GM19397 (cell line): ENCODE measurements around the gene OLIG2.

Source experiments
- ATAC-seq: cut with Tn5 transposase; IDR thresholded peaks from one replicate; pipeline ENCODE4 v1.9.1; 2021; ENCODE audit warnings: mild to moderate bottlenecking, moderate library complexity; ENCODE audit not compliant: unreplicated experiment

Gene OLIG2

DNA sequence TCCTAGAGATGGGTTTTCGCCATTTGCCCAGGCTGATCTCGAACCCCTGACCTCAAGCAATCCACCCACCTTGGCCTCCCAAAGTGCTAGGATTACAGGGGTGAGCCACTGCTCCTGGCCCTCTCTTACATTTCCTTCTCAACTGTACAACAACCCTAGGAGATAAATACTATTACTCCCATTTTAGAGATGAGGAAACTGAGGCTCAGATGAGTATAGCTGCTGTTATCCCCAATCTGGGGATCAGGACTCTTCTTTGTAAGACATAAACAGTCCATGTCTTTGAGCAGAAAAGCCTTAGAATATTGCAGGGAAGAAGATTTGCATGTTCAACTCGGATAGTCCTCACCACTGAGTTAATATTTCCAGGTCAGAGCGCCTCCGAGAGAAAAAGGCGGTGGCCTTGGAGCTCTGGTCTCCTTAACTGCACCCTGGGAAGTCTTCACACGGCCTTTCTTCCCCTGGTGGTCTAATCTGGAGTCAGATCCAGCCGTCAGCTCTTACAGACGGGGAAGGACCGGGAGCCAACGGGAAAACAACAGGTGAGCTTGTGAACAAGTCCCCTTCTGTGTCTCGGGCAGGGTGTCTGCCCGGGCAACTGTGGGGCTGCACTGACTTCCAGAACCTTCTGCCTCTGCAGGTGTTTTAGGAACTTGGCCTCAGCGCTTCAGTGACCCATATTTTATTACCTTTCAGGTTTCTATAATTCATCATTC, 38.3 kb downstream of the OLIG2 start:
- ATAC-seq, result no peak

DNA sequence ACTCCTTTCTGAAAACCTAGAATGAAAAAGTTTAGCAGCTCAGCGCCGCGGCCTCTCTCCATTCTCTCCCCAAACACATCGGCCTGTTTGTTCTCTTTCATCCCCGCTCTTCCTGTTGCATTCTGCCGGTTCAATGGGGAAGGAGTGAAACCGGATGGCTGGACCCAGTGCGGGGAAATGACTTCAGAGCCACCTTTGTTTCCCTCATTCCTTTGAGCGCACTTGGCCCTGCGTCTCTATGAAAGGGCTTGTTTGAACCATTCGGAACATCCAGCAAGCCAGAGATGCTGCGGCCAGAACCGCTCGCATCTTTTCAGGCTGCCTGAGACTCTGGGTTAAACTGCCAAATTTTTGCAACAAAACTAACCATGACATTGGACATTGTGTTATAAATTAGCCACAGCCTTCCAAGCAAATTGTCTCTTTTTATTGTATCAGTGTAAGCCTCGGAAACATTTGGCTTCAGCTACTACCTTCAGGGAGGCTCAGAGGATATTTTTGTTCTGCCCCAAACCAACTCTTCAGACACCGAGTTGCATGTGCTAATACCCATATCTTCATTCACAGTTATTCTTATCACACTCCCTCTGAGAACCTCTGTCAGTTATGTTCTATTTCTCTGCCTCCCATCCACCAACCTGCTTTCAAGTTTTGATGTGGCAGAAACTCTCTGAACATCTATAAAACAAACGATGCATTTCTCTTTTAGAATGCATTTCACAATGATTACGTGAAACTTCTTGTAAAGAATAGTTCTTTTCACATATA, 39.1 kb downstream of the OLIG2 start:
- ATAC-seq, result no peak

DNA sequence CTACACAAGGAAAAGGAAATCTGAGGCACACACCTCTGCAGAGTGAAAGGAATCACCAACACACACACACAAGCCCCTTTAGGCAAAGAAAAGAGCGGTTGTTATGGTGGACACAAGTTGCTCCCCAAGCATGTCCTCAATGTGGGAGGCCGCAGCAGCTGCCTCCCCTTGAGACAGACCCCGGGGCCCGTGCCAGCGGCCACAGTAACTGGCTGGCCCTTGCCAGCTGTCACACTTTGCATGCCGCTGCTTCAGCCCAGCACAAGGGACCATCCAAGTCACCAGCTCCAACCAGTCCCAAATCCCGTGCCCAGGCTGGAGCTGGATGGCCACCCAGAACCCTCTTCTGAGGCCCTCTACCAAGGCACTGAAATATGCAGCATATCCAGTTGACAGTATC, 41.3 kb downstream of the OLIG2 start:
- no peak for ATAC-seq

GRCh38 chr21:33067457-33067856, 41.7 kb downstream of the OLIG2 start:
- ATAC-seq, result no peak

GRCh38 chr21:33069243-33069642, 43.5 kb downstream of the OLIG2 start:
- ATAC-seq, result no peak

DNA sequence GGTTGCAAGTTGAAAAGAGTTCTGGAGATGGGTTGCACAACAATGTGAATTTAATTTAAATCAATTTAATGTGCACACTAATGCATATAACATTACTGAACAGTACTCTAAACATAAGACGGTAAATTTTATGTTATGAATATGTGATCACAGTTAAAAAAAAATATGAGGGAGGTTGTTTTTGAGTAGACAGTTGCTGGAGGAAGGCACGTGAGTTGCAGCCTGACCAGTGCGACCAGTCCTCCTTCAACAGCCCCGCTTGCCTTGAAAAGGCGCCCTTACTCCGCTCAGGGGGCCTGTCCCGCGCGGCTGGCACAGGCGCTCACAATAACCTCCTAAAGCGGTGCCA, 43.9 kb downstream of the OLIG2 start:
- ATAC-seq, result no peak

- ATAC-seq, result no peak
These were observed 44.4 kb downstream of the OLIG2 start, which contains the start of gene OLIG1 for GRCh38 chr21:33069994-33070743. TSS of gene OLIG1 (plus strand) at chr21:33070141. CDS start at chr21:33070247, 106 bp downstream.

DNA sequence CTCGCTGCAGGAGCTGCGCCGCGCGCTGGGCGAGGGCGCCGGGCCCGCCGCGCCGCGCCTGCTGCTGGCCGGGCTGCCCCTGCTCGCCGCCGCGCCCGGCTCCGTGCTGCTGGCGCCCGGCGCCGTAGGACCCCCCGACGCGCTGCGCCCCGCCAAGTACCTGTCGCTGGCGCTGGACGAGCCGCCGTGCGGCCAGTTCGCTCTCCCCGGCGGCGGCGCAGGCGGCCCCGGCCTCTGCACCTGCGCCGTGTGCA, 44.9 kb downstream of the OLIG2 start:
- ATAC-seq, result no peak

- no peak for ATAC-seq
These were observed 45.4 kb downstream of the OLIG2 start for GRCh38 chr21:33070998-33071769.

DNA sequence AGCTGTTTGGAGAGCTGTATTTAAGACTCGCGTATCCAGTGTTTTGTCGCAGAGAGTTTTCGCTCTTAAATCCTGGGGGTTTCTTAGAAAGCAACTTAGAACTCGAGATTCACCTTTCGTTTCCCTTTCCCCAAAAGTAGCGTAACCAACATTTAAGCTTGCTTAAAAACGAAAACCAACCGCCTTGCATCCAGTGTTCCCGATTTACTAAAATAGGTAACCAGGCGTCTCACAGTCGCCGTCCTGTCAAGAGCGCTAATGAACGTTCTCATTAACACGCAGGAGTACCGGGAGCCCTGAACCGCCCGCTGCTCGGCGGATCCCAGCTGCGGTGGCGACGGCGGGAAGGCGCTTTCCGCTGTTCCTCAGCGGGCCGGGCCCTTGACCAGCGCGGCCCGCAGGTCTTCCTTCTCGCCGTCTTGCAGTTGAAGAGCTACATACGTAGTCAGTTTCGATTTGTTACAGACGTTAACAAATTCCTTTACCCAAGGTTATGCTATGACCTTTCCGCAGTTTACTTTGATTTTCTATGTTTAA, 46.1 kb downstream of the OLIG2 start:
- ATAC-seq, result no peak

- ATAC-seq, result no peak
These were observed 47.9 kb downstream of the OLIG2 start for GRCh38 chr21:33073636-33074035.

DNA sequence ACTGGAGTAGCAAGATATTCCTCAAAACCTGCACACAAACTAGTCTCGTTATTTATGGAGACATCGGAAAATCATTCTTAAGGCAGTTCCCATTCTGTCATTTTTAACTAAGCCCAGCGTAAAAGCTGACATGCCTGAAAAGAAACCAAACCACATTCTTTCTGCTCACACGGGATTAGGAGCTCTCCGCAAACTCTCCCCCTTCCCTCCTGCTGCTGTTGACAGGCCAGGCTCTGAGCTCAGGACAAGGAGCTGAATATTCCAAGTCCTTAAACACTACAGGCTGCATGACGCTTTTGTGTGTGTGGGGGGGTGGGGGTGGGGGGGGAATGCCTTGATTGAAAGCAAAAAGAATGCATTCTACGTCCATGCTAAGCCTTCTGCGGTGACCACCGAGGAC, 49.4 kb downstream of the OLIG2 start:
- no peak for ATAC-seq

DNA sequence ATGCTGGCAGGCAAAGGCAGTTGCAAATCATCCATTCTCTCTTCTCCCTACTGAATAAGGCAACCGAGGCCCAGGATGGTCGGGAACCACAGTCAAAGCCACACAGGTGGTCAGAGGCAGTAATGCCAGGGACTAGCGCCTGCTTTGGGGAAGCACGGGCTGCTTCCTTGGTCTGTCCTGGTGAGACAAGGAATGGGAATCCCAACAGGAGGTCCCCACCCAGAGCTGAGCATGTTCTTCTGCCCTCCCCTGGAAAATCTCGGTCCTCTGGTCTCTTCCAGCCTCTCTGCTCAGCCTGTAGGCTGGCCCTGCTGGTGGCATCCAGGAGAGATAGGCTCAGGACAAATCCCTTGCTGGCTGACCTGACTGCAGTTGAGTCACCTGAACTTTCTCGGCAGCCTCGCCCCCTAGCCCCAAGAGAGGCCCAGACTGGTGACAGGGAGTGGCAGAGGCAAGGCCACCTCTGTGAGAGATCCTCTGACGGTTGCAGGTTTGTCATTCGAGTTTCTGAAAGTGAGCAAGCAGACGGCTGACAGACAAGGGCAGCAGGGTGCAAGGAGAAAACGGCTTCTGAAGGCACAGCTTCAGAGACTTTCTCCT, 50.0 kb downstream of the OLIG2 start:
- no peak for ATAC-seq

DNA sequence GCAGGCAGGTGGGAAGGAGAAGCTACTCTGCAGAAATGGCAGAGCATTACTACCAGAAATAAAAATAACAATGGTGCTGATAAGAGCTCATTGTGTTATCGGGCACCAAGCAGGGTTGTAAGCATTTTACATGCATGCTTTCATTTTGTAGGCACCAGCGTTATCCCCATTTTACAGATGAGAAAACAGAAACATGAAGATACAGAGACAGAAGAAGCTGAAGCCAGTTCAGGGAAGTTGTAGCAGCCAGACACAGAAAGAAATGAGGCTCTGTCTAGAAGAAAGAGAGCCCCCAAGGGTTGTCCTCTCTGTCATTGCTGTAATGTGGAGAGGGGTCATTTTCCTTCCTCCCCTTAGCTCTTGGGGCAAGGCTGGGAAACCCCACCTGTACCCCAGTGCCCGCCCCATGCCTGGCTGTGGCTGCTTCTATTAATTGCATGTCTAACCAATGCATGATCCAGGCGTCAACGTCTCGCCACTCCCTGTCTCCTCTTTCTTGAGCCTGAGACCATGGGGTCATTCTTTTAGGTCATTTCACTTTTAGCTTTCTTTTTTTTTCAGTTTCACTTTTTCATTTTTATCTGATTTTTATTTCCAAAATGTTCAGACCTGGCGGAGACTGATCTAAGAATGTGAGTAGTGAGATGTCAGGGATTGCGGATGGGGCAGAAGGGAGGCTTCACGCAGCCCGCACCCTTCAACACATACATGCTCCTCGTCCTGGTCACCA, 51.0 kb downstream of the OLIG2 start:
- no peak for ATAC-seq
